ENCODE data around the gene CENPVL3. TPM values are rescaled to one million over a fixed set of nuclear protein-coding genes. Genes with fewer than 3 reads are reported as not detected.

CENPVL3 gene
- polyA plus RNA-seq, 3 donors, result not detected

- H3K4me1 Mint-ChIP-seq, result peaks cover 12% of the 10 kb centered on the region
- H3K4me3 Mint-ChIP-seq, result peak overlapping the region in 1 of 2 donors; percentile 31
- H3K4me3 ChIP-seq (replicated peaks in 1 of 3; ENCODE audit: low read depth in 2 of 3, low read length in 3 of 3), result no peak overlapping the region
- no peaks in the 10 kb centered on the region for H3K79me2 ChIP-seq (ENCODE audit: insufficient read depth, low read length)
- H3K27ac Mint-ChIP-seq, result peak overlapping the region in 4 of 7 donors; percentile 4 to 39 (median 28)
- peak overlapping the region in 1 of 2 donors; percentile 17 for H3K27ac ChIP-seq (ENCODE audit: low read depth in 1 of 2, low read length in 2 of 2)
- H3K27me3 Mint-ChIP-seq (ENCODE audit: low read depth in 3 of 3), result peaks cover 1 to 5% (median 2%) of the 10 kb centered on the region in 3 donors
- H4K20me1 ChIP-seq (ENCODE audit: insufficient read depth, low read length), result no peaks in the 10 kb centered on the region
- H3K27me3 ChIP-seq (ENCODE audit: control insufficient read depth in 2 of 2, insufficient read depth in 2 of 2, low read length in 2 of 2), result peaks cover 0 to 2% of the 10 kb centered on the region in 2 donors
- H3K9ac ChIP-seq (ENCODE audit: insufficient read depth, low read length, poor library complexity, severe bottlenecking), result no peak overlapping the region
- H3K36me3 Mint-ChIP-seq, result no peaks in the 10 kb centered on the region
- no peaks in the 10 kb centered on the region for H3K9me3 Mint-ChIP-seq
- no peak for TF ChIP-seq CTCF (IDR thresholded peaks at IDR 0.05)
- H3K9me3 ChIP-seq (replicated peaks in 1 of 2; ENCODE audit: control insufficient read depth in 1 of 2, insufficient read depth in 1 of 2, low read length in 2 of 2), result no peaks in the 10 kb centered on the region
- DNase-seq, result peak; percentile 3 to 8 (median 4)
- H3K4me2 ChIP-seq (replicated peaks; ENCODE audit: extremely low read depth, low read length, poor library complexity, severe bottlenecking), result peak overlapping the region; percentile 4
- H3K4me1 ChIP-seq (ENCODE audit: control insufficient read depth in 1 of 2, insufficient read depth in 2 of 2, low read length in 2 of 2), result peaks cover 0 to 9% of the 10 kb centered on the region in 2 donors
- intact Hi-C loops (cut with micrococcal nuclease), result no loop called here
- no peak overlapping the region for H2AFZ ChIP-seq (ENCODE audit: insufficient read depth, low read depth, low read length, poor library complexity, severe bottlenecking)
- no peaks in the 10 kb centered on the region for H3K36me3 ChIP-seq (replicated peaks in 1 of 2; ENCODE audit: control insufficient read depth in 1 of 2, insufficient read depth in 2 of 2, low read length in 2 of 2)
- WGBS (ENCODE audit: insufficient coverage), result no CpG with 5 or more reads among the region's 1 CpG
Observed at GRCh38 chrX:51608126-51608525, 10.6 kb downstream of the CENPVL3 start.

- H3K4me2 ChIP-seq (replicated peaks; ENCODE audit: extremely low read depth, low read length, poor library complexity, severe bottlenecking), result no peak overlapping the region
- no CpG with 5 or more reads among the region's 2 CpGs for whole genome bisulfite sequencing (ENCODE audit: insufficient coverage)
- no peak overlapping the region for H3K27ac ChIP-seq (ENCODE audit: low read depth in 1 of 2, low read length in 2 of 2)
- H4K20me1 ChIP-seq (ENCODE audit: insufficient read depth, low read length), result no peaks in the 10 kb centered on the region
- peaks cover 0 to 9% of the 10 kb centered on the region in 2 donors for H3K4me1 ChIP-seq (ENCODE audit: control insufficient read depth in 1 of 2, insufficient read depth in 2 of 2, low read length in 2 of 2)
- no peaks in the 10 kb centered on the region for H3K27me3 ChIP-seq (ENCODE audit: control insufficient read depth in 2 of 2, insufficient read depth in 2 of 2, low read length in 2 of 2)
- no peak overlapping the region for H2AFZ ChIP-seq (ENCODE audit: insufficient read depth, low read depth, low read length, poor library complexity, severe bottlenecking)
- H3K9me3 Mint-ChIP-seq, result no peaks in the 10 kb centered on the region
- peaks cover 0 to 6% (median 4%) of the 10 kb centered on the region in 3 donors for H3K27me3 Mint-ChIP-seq (ENCODE audit: low read depth in 3 of 3)
- intact Hi-C loops (cut with micrococcal nuclease), result no loop called here
- H3K9me3 ChIP-seq (replicated peaks in 1 of 2; ENCODE audit: control insufficient read depth in 1 of 2, insufficient read depth in 1 of 2, low read length in 2 of 2), result no peaks in the 10 kb centered on the region
- no peaks in the 10 kb centered on the region for H3K79me2 ChIP-seq (ENCODE audit: insufficient read depth, low read length)
- H3K4me3 Mint-ChIP-seq, result no peak overlapping the region
- H3K4me3 ChIP-seq (replicated peaks in 1 of 3; ENCODE audit: low read depth in 2 of 3, low read length in 3 of 3), result no peak overlapping the region
- H3K36me3 Mint-ChIP-seq, result no peaks in the 10 kb centered on the region
- no peak for DNase-seq
- TF ChIP-seq CTCF (IDR thresholded peaks at IDR 0.05), result no peak
- H3K4me1 Mint-ChIP-seq, result peaks cover 12% of the 10 kb centered on the region
- H3K27ac Mint-ChIP-seq, result no peak overlapping the region
- H3K9ac ChIP-seq (ENCODE audit: insufficient read depth, low read length, poor library complexity, severe bottlenecking), result no peak overlapping the region
- no peaks in the 10 kb centered on the region for H3K36me3 ChIP-seq (replicated peaks in 1 of 2; ENCODE audit: control insufficient read depth in 1 of 2, insufficient read depth in 2 of 2, low read length in 2 of 2)
Observed at GRCh38 chrX:51606446-51606845, 12.3 kb downstream of the CENPVL3 start.

Measured in CD14-positive monocyte (primary cell).